ENCODE data around the gene TMUB2.

DNA sequence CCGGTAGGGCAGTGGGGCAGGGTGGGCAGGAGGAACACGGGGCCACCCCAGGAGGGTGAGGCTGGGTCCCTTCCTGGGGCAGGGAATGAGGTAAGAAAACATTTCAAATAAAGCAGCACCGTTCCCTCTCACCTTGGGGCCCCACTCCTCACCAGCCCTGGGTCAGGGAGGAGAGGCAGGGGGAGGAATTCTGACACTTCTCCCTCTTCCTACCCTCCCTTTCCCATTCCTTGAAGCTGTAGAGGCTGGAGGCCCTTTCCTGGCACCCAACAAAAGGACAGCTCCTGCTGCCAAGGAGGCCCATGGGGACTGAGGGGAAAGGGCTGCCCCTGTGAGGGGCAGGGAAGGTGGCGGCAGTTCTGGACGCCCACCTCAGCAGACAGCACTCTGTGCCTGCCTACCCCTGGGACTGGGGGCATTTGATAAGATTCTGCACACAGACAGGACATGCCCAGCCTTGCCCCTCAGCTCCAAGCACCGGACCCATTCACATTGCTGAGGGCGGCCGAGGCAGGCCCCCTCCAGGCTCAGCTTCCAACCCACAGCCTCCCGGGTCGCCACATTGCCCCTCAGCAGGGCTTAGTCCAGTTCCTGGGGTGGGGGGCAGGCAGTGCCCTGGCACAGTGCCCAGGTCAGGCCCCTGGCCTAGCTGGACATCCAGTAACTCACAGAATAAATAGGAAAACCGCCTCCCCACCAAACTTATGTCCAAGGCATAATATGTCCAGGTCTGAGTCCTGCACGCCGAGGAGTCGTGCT lies 6.7 kb downstream of the TMUB2 start:
- TF ChIP-seq, protein P1, sequence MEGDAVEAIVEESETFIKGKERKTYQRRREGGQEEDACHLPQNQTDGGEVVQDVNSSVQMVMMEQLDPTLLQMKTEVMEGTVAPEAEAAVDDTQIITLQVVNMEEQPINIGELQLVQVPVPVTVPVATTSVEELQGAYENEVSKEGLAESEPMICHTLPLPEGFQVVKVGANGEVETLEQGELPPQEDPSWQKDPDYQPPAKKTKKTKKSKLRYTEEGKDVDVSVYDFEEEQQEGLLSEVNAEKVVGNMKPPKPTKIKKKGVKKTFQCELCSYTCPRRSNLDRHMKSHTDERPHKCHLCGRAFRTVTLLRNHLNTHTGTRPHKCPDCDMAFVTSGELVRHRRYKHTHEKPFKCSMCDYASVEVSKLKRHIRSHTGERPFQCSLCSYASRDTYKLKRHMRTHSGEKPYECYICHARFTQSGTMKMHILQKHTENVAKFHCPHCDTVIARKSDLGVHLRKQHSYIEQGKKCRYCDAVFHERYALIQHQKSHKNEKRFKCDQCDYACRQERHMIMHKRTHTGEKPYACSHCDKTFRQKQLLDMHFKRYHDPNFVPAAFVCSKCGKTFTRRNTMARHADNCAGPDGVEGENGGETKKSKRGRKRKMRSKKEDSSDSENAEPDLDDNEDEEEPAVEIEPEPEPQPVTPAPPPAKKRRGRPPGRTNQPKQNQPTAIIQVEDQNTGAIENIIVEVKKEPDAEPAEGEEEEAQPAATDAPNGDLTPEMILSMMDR (IDR thresholded peaks at IDR 0.05; ENCODE audit: insufficient read depth, low read length, poor library complexity, severe bottlenecking), result no peak
- no peak for TF ChIP-seq EZH2phosphoT487 (conservative IDR thresholded peaks at IDR 0.05; ENCODE audit: low read length)

Data from SU-DHL-6 (cell line).